Fibroblast of pulmonary artery (primary cell): ENCODE measurements around the gene SLC38A10.

Experiments used
- DNase-seq: peaks from one replicate; pipeline ENCODE4 v3.0.0-alpha.2; 2010; ENCODE audit warnings: low read depth
- H3K4me3 ChIP-seq: replicated peaks from 2 replicates; pipeline ENCODE4 v1.5.1; 2011; ENCODE audit warnings: low read depth, mild to moderate bottlenecking, control low read depth, low read length, moderate library complexity
- TF ChIP-seq, protein P1 (sequence below): IDR thresholded peaks from 2 replicates; pipeline ENCODE4 v1.5.1; 2011; ENCODE audit warnings: mild to moderate bottlenecking, control low read depth, low read length, inconsistent platforms; ENCODE audit errors: missing control alignments

Gene SLC38A10

DNA sequence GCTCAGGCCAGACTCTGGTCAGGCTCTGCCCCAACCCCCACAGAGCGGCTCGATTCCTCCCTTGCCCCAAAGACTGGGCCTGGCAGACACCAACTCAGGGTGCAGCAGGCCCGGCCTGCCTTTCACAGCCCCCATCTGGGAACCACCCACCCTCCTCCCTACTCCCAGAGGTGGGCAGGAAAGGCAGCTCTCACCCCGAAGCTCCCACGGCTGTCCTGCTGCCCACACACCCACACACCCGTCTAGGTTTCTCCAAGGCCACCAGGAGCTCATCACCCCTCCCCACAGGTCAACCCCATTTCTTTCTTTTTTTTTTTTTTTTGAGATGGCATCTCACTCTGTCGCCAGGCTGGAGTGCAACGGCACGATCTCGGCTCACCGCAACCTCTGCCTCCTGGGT, 76.1 kb downstream of the SLC38A10 start:
- DNase-seq: no peak
- H3K4me3 ChIP-seq: no peak overlapping the region
- TF ChIP-seq, protein P1, sequence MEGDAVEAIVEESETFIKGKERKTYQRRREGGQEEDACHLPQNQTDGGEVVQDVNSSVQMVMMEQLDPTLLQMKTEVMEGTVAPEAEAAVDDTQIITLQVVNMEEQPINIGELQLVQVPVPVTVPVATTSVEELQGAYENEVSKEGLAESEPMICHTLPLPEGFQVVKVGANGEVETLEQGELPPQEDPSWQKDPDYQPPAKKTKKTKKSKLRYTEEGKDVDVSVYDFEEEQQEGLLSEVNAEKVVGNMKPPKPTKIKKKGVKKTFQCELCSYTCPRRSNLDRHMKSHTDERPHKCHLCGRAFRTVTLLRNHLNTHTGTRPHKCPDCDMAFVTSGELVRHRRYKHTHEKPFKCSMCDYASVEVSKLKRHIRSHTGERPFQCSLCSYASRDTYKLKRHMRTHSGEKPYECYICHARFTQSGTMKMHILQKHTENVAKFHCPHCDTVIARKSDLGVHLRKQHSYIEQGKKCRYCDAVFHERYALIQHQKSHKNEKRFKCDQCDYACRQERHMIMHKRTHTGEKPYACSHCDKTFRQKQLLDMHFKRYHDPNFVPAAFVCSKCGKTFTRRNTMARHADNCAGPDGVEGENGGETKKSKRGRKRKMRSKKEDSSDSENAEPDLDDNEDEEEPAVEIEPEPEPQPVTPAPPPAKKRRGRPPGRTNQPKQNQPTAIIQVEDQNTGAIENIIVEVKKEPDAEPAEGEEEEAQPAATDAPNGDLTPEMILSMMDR: no peak

DNA sequence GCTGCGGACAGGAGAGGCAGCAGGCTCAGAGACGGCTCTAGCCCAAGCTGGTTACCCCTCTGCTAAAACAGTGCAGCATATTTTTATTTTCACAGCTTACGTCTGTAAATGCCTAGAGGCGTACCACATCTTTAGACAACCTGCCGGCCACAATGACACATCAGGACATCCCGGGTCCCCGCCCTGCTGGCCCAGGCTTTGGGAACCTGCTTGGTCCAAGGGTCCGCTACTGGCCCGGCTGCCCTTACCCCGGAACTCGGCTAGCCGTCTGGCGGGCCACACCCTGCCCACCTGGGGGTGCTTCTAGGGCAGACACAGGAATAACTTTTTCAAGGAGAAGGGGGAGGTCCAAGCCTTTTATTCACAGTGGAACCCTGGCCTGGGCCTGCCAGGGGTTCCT, 76.6 kb downstream of the SLC38A10 start:
- TF ChIP-seq, protein P1: no peak
- no peak for DNase-seq
- H3K4me3 ChIP-seq: no peak overlapping the region

DNA sequence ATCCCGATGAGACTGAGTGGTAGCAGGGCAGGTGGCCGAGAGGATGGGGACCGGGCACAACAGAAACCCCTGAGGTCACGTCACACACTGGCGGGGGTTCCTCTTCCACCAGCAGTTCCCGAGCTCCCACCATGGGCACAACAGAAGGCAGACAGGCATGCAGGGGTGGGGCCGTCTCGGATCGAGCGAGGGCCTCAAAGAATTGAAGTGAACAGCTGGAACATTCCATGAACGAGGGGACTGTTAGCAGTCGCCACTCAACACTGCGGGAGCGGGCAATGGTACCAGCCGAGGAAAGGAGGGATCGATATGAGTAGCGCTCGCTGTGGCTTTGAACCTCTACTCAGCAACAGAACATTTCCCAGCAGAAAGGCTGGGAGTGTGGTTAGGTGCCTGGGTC, 77.6 kb downstream of the SLC38A10 start:
- TF ChIP-seq, protein P1: no peak
- H3K4me3 ChIP-seq: no peak overlapping the region
- DNase-seq: no peak

DNA sequence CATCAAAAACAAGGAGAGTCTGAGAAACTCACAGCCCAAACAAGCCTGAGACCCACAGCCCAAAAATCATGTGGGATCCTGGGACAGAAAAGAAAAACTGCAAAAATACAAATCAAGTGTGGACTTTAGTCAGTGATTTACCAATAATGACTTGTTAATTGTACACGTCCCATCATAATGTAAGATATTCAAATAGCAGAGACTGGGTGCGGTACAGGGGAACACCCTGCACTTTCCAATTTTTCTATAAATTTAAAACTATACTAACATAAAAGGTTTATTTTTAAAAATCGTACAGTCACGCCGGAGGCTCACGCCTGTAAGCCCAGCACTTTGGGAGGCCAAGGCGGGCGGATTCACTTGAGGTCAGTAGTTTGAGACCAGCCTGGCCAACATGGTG, 81.1 kb downstream of the SLC38A10 start:
- no peak overlapping the region for H3K4me3 ChIP-seq
- no peak for DNase-seq
- TF ChIP-seq, protein P1: no peak

DNA sequence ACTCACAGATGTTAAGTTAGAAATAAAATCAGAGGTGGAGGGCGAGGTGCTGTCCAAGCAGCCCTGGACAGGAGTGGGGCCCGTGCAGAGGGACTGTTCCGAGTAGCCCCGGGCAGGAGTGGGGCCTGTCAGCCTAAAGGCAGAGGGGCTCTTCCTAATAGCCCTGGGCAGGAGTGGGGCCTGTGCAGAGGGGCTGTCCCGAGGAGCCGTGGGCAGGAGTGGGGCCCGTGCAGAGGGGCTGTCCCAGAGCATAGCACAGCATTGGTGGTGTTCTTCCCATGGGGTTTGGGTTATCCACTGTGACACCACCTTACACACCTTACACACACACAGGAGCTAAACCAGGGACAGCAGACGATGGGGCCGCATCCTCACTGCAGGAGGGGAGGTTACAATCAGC, 82.7 kb downstream of the SLC38A10 start:
- TF ChIP-seq, protein P1: no peak
- DNase-seq: no peak
- H3K4me3 ChIP-seq: no peak overlapping the region

DNA sequence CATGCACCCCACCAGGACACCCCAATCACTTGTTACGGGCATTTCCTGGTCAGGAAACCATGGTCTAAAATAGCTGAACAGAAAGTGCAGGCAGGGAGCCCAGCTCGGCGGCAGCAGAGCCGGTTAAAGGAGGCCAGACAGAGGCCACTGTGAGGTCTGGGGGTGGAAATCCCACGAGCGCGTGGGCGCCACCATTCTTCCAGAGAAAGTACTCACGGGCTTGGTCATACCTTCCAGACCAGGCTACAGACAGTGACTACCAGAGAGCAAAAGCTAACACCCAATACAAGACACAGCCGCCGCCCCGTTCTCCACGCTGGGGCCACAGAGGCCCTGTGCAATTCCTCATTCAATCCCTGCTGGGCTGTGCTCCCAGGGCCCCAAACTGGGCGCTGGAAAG, 84.2 kb downstream of the SLC38A10 start:
- TF ChIP-seq, protein P1: no peak
- no peak overlapping the region for H3K4me3 ChIP-seq
- DNase-seq: no peak

DNA sequence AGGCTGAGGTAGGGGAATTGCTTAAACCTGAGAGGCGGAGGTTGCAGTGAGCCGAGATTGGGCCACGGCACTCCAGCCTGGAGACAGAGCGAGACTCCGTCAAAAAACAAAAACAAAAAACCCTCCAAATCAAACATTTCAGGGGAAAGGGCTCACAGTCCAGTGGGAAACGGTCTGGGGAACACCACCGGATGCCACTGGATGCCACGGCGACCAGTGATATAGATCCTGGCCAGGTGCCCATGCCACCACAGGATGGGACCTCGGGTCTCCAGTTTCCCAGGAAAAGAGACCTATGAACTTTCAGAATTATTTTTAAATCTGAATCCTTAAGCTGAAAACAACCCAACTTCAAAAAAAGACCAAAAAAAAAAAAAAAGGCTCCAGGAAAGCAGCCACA, 84.6 kb downstream of the SLC38A10 start:
- TF ChIP-seq, protein P1: no peak
- DNase-seq: no peak

More for the DNA sequence above, 84.6 kb downstream of the SLC38A10 start:
- H3K4me3 ChIP-seq: no peak overlapping the region
